ENCODE measurements around the gene TMEM25. TPM values are rescaled to one million over a fixed set of nuclear protein-coding genes. Genes with fewer than 3 reads are reported as not detected.
"Not testable (repeated sequence)": the region's sequence is repeated elsewhere in the genome, so short reads cannot be mapped to it uniquely, and the experiment has no call there.

The TMEM25 gene
- total RNA-seq, 1 donor from 2014 or later, result 18.3 TPM

- peak; percentile 94 to 95 for ATAC-seq
- no peaks in the 10 kb centered on the region for H3K9me3 ChIP-seq
- peak within 1 kb of the TSS; percentile 99 for H3K4me3 ChIP-seq
- peaks cover 38% of the 10 kb centered on the region for H3K4me1 ChIP-seq
- TF ChIP-seq CTCF (IDR thresholded peaks at IDR 0.05), result no peak
- no peaks in the 10 kb centered on the region for H3K27me3 ChIP-seq (ENCODE audit: low read depth)
- DNase-seq, result peak; percentile 85
- intact Hi-C loops (cut with DNase I), result no loop called here
- H3K36me3 ChIP-seq, result no peaks in the 10 kb centered on the region
- H3K27ac ChIP-seq, result peak within 1 kb of the TSS; percentile 99
Observed at GRCh38 chr11:118572061-118572980, 41.3 kb downstream of the TMEM25 start, which contains the start of gene ARCN1. ARCN1 (plus strand) TSS chr11:118572409; CDS start chr11:118572548, 139 bp downstream.

- DNase-seq, result no peak
- ATAC-seq, result peak; percentile 38 to 46
- Histone ChIP-seq H3K4me3 (peak overlapping the region; percentile 99), H3K9me3 (no peaks in the 10 kb centered on the region), H3K4me1 (peaks cover 45% of the 10 kb centered on the region), H3K27me3 (ENCODE audit: low read depth) (no peaks in the 10 kb centered on the region), H3K27ac (peak overlapping the region; percentile 99), H3K36me3 (no peaks in the 10 kb centered on the region)
- TF ChIP-seq CTCF (IDR thresholded peaks at IDR 0.05), result no peak
- intact Hi-C loops (cut with DNase I), result no loop called here
Observed at GRCh38 chr11:118572981-118573550, 42.1 kb downstream of the TMEM25 start.

- no peaks in the 10 kb centered on the region for H3K27me3 ChIP-seq (ENCODE audit: low read depth)
- H3K4me1 ChIP-seq, result peaks cover 51% of the 10 kb centered on the region
- intact Hi-C loops (cut with DNase I), result no loop called here
- DNase-seq (no peak), ATAC-seq (no peak)
- no peaks in the 10 kb centered on the region for H3K36me3 ChIP-seq
- no peak for TF ChIP-seq CTCF (IDR thresholded peaks at IDR 0.05)
- H3K27ac ChIP-seq, result no peak overlapping the region
- peak overlapping the region; percentile 99 for H3K4me3 ChIP-seq
- H3K9me3 ChIP-seq, result no peaks in the 10 kb centered on the region
Observed at GRCh38 chr11:118574636-118575035, 43.6 kb downstream of the TMEM25 start.

GRCh38 chr11:118577995-118578394 lies 47.0 kb downstream of the TMEM25 start:
- H3K27ac ChIP-seq; H3K4me3 ChIP-seq; H3K27me3 ChIP-seq (ENCODE audit: low read depth); H3K9me3 ChIP-seq; ATAC-seq; DNase-seq; intact Hi-C loops (cut with DNase I): not testable (repeated sequence)
- Histone ChIP-seq H3K4me1 (peaks cover 58% of the 10 kb centered on the region), H3K36me3 (peaks cover 21% of the 10 kb centered on the region)

- peaks cover 27% of the 10 kb centered on the region for H3K4me1 ChIP-seq
- H3K4me3 ChIP-seq, result no peak overlapping the region
- TF ChIP-seq CTCF (IDR thresholded peaks at IDR 0.05), result no peak
- ATAC-seq (no peak), DNase-seq (no peak)
- no peaks in the 10 kb centered on the region for H3K27me3 ChIP-seq (ENCODE audit: low read depth)
- H3K27ac ChIP-seq, result no peak overlapping the region
- intact Hi-C loops (cut with DNase I), result no loop called here
- H3K9me3 ChIP-seq, result no peaks in the 10 kb centered on the region
- H3K36me3 ChIP-seq, result peaks cover 52% of the 10 kb centered on the region
Observed at GRCh38 chr11:118581057-118581456, 50.1 kb downstream of the TMEM25 start.

Other genes with a start within 250 kb of the TMEM25 start
- gene CD3E, start 226.5 kb upstream of the TMEM25 start, total RNA-seq, result 9.9 TPM
- gene CD3D, start 188.5 kb upstream of the TMEM25 start, total RNA-seq, result 7.4 TPM
- gene CD3G, start 186.8 kb upstream of the TMEM25 start, total RNA-seq, result 4.0 TPM
- gene UBE4A, start 171.6 kb upstream of the TMEM25 start, total RNA-seq, result 40.8 TPM
- gene ATP5MG, start 129.6 kb upstream of the TMEM25 start, total RNA-seq, result 154 TPM
- gene KMT2A, start 94.7 kb upstream of the TMEM25 start, total RNA-seq, result 66.3 TPM
- gene TTC36, start 3.7 kb upstream of the TMEM25 start, total RNA-seq, result 1.0 TPM
- gene IFT46, start 34.7 kb downstream of the TMEM25 start, total RNA-seq, result 18.5 TPM
- gene ARCN1, start 41.2 kb downstream of the TMEM25 start, total RNA-seq, result 122 TPM
- gene PHLDB1, start 76.4 kb downstream of the TMEM25 start, total RNA-seq, result 71.8 TPM
- gene TREH, start 148.5 kb downstream of the TMEM25 start, total RNA-seq, result 0.30 TPM

Data from lower lobe of right lung (tissue), 2 donors.